NAMALWA (cell line): ENCODE data around the gene HIVEP1.
"Not testable (repeated sequence)": the region's sequence is repeated elsewhere in the genome, so short reads cannot be mapped to it uniquely, and the experiment has no call there.

Experiments used
- DNase-seq: peaks from one replicate; pipeline ENCODE4 v3.0.0-alpha.2; 2015; ENCODE audit warnings: low spot score

HIVEP1 gene

GRCh38 chr6:12160326-12160725 is 148.2 kb downstream of the HIVEP1 start:
- no peak for DNase-seq

- DNase-seq = no peak
Measured at GRCh38 chr6:12162213-12162612, 150.1 kb downstream of the HIVEP1 start.

- DNase-seq = no peak
Measured at GRCh38 chr6:12163149-12163548, 151.0 kb downstream of the HIVEP1 start.

GRCh38 chr6:12163744-12164507 is 151.8 kb downstream of the HIVEP1 start:
- DNase-seq = no peak

GRCh38 chr6:12164508-12164770 is 152.3 kb downstream of the HIVEP1 start:
- DNase-seq = no peak

GRCh38 chr6:12165297-12165696 is 153.2 kb downstream of the HIVEP1 start:
- no peak for DNase-seq

- no peak for DNase-seq
Measured at GRCh38 chr6:12165722-12166280, 153.7 kb downstream of the HIVEP1 start.

GRCh38 chr6:12169377-12169776 is 157.3 kb downstream of the HIVEP1 start:
- no peak for DNase-seq

- DNase-seq = no peak
Measured at GRCh38 chr6:12170351-12171092, 158.4 kb downstream of the HIVEP1 start.

GRCh38 chr6:12171717-12172116 is 159.6 kb downstream of the HIVEP1 start:
- DNase-seq = no peak

GRCh38 chr6:12172572-12172971 is 160.5 kb downstream of the HIVEP1 start:
- DNase-seq = no peak

- no peak for DNase-seq
Measured at GRCh38 chr6:12173181-12173580, 161.1 kb downstream of the HIVEP1 start.

GRCh38 chr6:12173661-12174060 is 161.5 kb downstream of the HIVEP1 start:
- no peak for DNase-seq

- DNase-seq = no peak
Measured at GRCh38 chr6:12174878-12175277, 162.8 kb downstream of the HIVEP1 start.

GRCh38 chr6:12175626-12176025 is 163.5 kb downstream of the HIVEP1 start:
- DNase-seq = no peak

GRCh38 chr6:12176782-12177181 is 164.7 kb downstream of the HIVEP1 start:
- DNase-seq = not testable (repeated sequence)

- DNase-seq = no peak
Measured at GRCh38 chr6:12178521-12178920, 166.4 kb downstream of the HIVEP1 start.

GRCh38 chr6:12181481-12181880 is 169.4 kb downstream of the HIVEP1 start:
- DNase-seq = no peak

- no peak for DNase-seq
Measured at GRCh38 chr6:12182676-12183075, 170.6 kb downstream of the HIVEP1 start.

GRCh38 chr6:12185081-12185673 is 173.1 kb downstream of the HIVEP1 start:
- no peak for DNase-seq

- DNase-seq = no peak
Measured at GRCh38 chr6:12186528-12186927, 174.4 kb downstream of the HIVEP1 start.

GRCh38 chr6:12189150-12189549 is 177.0 kb downstream of the HIVEP1 start:
- no peak for DNase-seq

GRCh38 chr6:12189661-12190060 is 177.5 kb downstream of the HIVEP1 start:
- DNase-seq = no peak
